ENCODE data around the gene KAT2B.

The KAT2B gene

GRCh38 chr3:20072422-20072821, 32.2 kb downstream of the KAT2B start:
- no peak for TF ChIP-seq CTCF (conservative IDR thresholded peaks at IDR 0.05; ENCODE audit: low read length)
- DNase-seq (ENCODE audit: low read depth), result no peak
- H3K4me3 ChIP-seq (ENCODE audit: low read length), result no peak overlapping the region

GRCh38 chr3:20073068-20073467, 32.8 kb downstream of the KAT2B start:
- DNase-seq (ENCODE audit: low read depth), result no peak

GRCh38 chr3:20073683-20074082, 33.4 kb downstream of the KAT2B start:
- no peak overlapping the region for H3K4me3 ChIP-seq (ENCODE audit: low read length)
- DNase-seq (ENCODE audit: low read depth), result no peak
- no peak for TF ChIP-seq CTCF (conservative IDR thresholded peaks at IDR 0.05; ENCODE audit: low read length)

More at GRCh38 chr3:20073068-20073467, 32.8 kb downstream of the KAT2B start:
- no peak overlapping the region for H3K4me3 ChIP-seq (ENCODE audit: low read length)
- no peak for TF ChIP-seq CTCF (conservative IDR thresholded peaks at IDR 0.05; ENCODE audit: low read length)

GRCh38 chr3:20074226-20075063, 34.2 kb downstream of the KAT2B start:
- no peak for TF ChIP-seq CTCF (conservative IDR thresholded peaks at IDR 0.05; ENCODE audit: low read length)
- no peak overlapping the region for H3K4me3 ChIP-seq (ENCODE audit: low read length)
- peak; percentile 50 for DNase-seq (ENCODE audit: low read depth)

- H3K4me3 ChIP-seq (ENCODE audit: low read length), result no peak overlapping the region
- DNase-seq (ENCODE audit: low read depth), result no peak
- TF ChIP-seq CTCF (conservative IDR thresholded peaks at IDR 0.05; ENCODE audit: low read length), result no peak
Measured at GRCh38 chr3:20075197-20075596, 35.0 kb downstream of the KAT2B start.

- H3K4me3 ChIP-seq (ENCODE audit: low read length), result no peak overlapping the region
- TF ChIP-seq CTCF (conservative IDR thresholded peaks at IDR 0.05; ENCODE audit: low read length), result no peak
- no peak for DNase-seq (ENCODE audit: low read depth)
Measured at GRCh38 chr3:20076296-20076997, 36.2 kb downstream of the KAT2B start.

- no peak overlapping the region for H3K4me3 ChIP-seq (ENCODE audit: low read length)
- no peak for TF ChIP-seq CTCF (conservative IDR thresholded peaks at IDR 0.05; ENCODE audit: low read length)
- DNase-seq (ENCODE audit: low read depth), result no peak
Measured at GRCh38 chr3:20077068-20077467, 36.8 kb downstream of the KAT2B start.
